HEK293T (cell line): ENCODE results near the gene SULT1A2.

ENCODE experiments used
- CTCF ChIA-PET: fragments of 350-600 bp; formaldehyde crosslinking; extraction: SDS; loops from one replicate; lab custom pipeline; 2021; ENCODE audit warnings: antibody characterized with exemption, inconsistent platforms; lab: Yijun Ruan, JAX
- POLR2A ChIA-PET: fragments of 350-600 bp; formaldehyde crosslinking; extraction: SDS; loops from one replicate; lab custom pipeline; 2020; ENCODE audit warnings: antibody characterized with exemption, inconsistent platforms; lab: Yijun Ruan, JAX
- DNase-seq: peaks from one replicate; pipeline ENCODE4 v3.0.0; 2012; ENCODE audit warnings: mixed read lengths; ENCODE audit errors: extremely low spot score
- ARNT ChIP-seq: fragments of 450-650 bp; IDR thresholded peaks from 2 replicates; pipeline ENCODE4 v1.6.1; 2017; ENCODE audit warnings: mild to moderate bottlenecking
- BHLHE40 ChIP-seq: fragments of 450-650 bp; IDR thresholded peaks from 2 replicates; pipeline ENCODE4 v1.6.1; 2016; ENCODE audit warnings: mild to moderate bottlenecking, moderate library complexity, borderline replicate concordance
- CTBP1 ChIP-seq: fragments of 450-650 bp; IDR thresholded peaks from 2 replicates; pipeline ENCODE4 v1.6.1; 2016; ENCODE audit warnings: borderline replicate concordance
- ELF4 ChIP-seq: fragments of 450-650 bp; IDR thresholded peaks from 2 replicates; pipeline ENCODE4 v1.6.1; 2017; ENCODE audit warnings: antibody characterized with exemption
- FOXA1 ChIP-seq: fragments of 450-650 bp; IDR thresholded peaks from 2 replicates; pipeline ENCODE4 v1.6.1; 2016; ENCODE audit warnings: mild to moderate bottlenecking
- FOXK2 ChIP-seq: fragments of 450-650 bp; IDR thresholded peaks from 2 replicates; pipeline ENCODE4 v1.6.1; 2016; ENCODE audit warnings: mild to moderate bottlenecking
- FOXM1 ChIP-seq: fragments of 450-650 bp; IDR thresholded peaks from 2 replicates; pipeline ENCODE4 v1.6.1; 2017; ENCODE audit warnings: mild to moderate bottlenecking, borderline replicate concordance
- HDGF ChIP-seq: fragments of 450-650 bp; IDR thresholded peaks from 2 replicates; pipeline ENCODE4 v1.6.1; 2017; ENCODE audit warnings: antibody characterized with exemption, borderline replicate concordance
- L3MBTL2 ChIP-seq: fragments of 450-650 bp; conservative IDR thresholded peaks from 2 replicates; pipeline ENCODE4 v1.6.1; 2016; ENCODE audit warnings: mild to moderate bottlenecking
- LEF1 ChIP-seq: fragments of 450-650 bp; IDR thresholded peaks from 2 replicates; pipeline ENCODE4 v1.6.1; 2017; ENCODE audit warnings: mild to moderate bottlenecking, borderline replicate concordance
- NFRKB ChIP-seq: fragments of 450-650 bp; IDR thresholded peaks from 2 replicates; pipeline ENCODE4 v1.6.1; 2016; ENCODE audit warnings: mild to moderate bottlenecking, moderate library complexity
- PKNOX1 ChIP-seq: fragments of 450-650 bp; IDR thresholded peaks from 2 replicates; pipeline ENCODE4 v1.6.1; 2016
- SP1 ChIP-seq: fragments of 450-650 bp; IDR thresholded peaks from 2 replicates; pipeline ENCODE4 v1.6.1; 2017
- SUZ12 ChIP-seq: fragments of 450-650 bp; IDR thresholded peaks from 2 replicates; pipeline ENCODE4 v1.6.1; 2016; ENCODE audit warnings: mild to moderate bottlenecking
- TARDBP ChIP-seq: fragments of 450-650 bp; IDR thresholded peaks from 2 replicates; pipeline ENCODE4 v1.6.1; 2016
- ZNF384 ChIP-seq: fragments of 450-650 bp; IDR thresholded peaks from 2 replicates; pipeline ENCODE4 v1.6.1; 2016

SULT1A2 gene

GRCh38 chr16:28589930-28590329 is 6.9 kb downstream of the SULT1A2 start:
- no peak for TF ChIP-seq FOXA1
- no peak for TF ChIP-seq PKNOX1
- no peak for TF ChIP-seq BHLHE40
- TF ChIP-seq TARDBP = no peak
- TF ChIP-seq NFRKB = no peak
- no peak for TF ChIP-seq FOXM1
- TF ChIP-seq L3MBTL2 = no peak
- no peak for TF ChIP-seq SUZ12
- no peak for TF ChIP-seq FOXK2
- no peak for TF ChIP-seq LEF1
- no peak for TF ChIP-seq SP1
- TF ChIP-seq ELF4 = no peak
- no peak for TF ChIP-seq CTBP1
- no peak for TF ChIP-seq ARNT
- no peak for TF ChIP-seq HDGF
- TF ChIP-seq ZNF384 = no peak
- CTCF ChIA-PET = no interaction called here
- POLR2A ChIA-PET = no interaction called here
- no peak for DNase-seq

GRCh38 chr16:28589069-28589468 is 7.8 kb downstream of the SULT1A2 start:
- ChIA-PET CTCF (no interaction called here), POLR2A (no interaction called here)
- TF ChIP-seq PKNOX1 (no peak), FOXA1 (no peak), CTBP1 (no peak), FOXK2 (no peak), L3MBTL2 (no peak), ELF4 (no peak), TARDBP (no peak), FOXM1 (no peak), HDGF (no peak), ARNT (no peak), BHLHE40 (no peak), ZNF384 (no peak), SP1 (no peak), LEF1 (no peak), NFRKB (no peak)
- no peak for DNase-seq

GRCh38 chr16:28587386-28587785 is 9.5 kb downstream of the SULT1A2 start:
- ChIA-PET CTCF (no interaction called here), POLR2A (no interaction called here)
- no peak for DNase-seq
- TF ChIP-seq NFRKB (no peak), L3MBTL2 (no peak), ARNT (no peak), ELF4 (no peak), TARDBP (no peak), FOXA1 (no peak), SP1 (no peak), CTBP1 (no peak), LEF1 (no peak), FOXK2 (no peak), ZNF384 (no peak), SUZ12 (no peak), FOXM1 (no peak), PKNOX1 (no peak), BHLHE40 (no peak), HDGF (no peak)

GRCh38 chr16:28586466-28586865 is 10.4 kb downstream of the SULT1A2 start:
- ChIA-PET CTCF (no interaction called here), POLR2A (no interaction called here)
- TF ChIP-seq BHLHE40 (no peak), LEF1 (no peak), FOXM1 (no peak), HDGF (no peak), ZNF384 (no peak), SUZ12 (no peak), SP1 (no peak), FOXA1 (no peak), ARNT (no peak), ELF4 (no peak), L3MBTL2 (no peak), PKNOX1 (no peak), CTBP1 (no peak), FOXK2 (no peak), TARDBP (no peak), NFRKB (no peak)
- DNase-seq = no peak

- ChIA-PET POLR2A (no interaction called here), CTCF (interaction anchor here (1.1 kb wide), 1 partner anchor 9 kb away, joined by 4 read pairs; no protein-coding TSS in a partner anchor)
- TF ChIP-seq FOXK2 = no peak
- TF ChIP-seq SP1 = no peak
- TF ChIP-seq LEF1 = no peak
- TF ChIP-seq BHLHE40 = no peak
- TF ChIP-seq FOXM1 = no peak
- TF ChIP-seq SUZ12 = no peak
- TF ChIP-seq NFRKB = no peak
- no peak for TF ChIP-seq ARNT
- TF ChIP-seq ELF4 = no peak
- TF ChIP-seq CTBP1 = no peak
- TF ChIP-seq FOXA1 = no peak
- no peak for TF ChIP-seq ZNF384
- no peak for TF ChIP-seq L3MBTL2
- TF ChIP-seq PKNOX1 = no peak
- TF ChIP-seq TARDBP = no peak
- TF ChIP-seq HDGF = no peak
- no peak for DNase-seq
Observed at GRCh38 chr16:28585674-28586073, 11.2 kb downstream of the SULT1A2 start.
